NCI-H2227 (cell line): ENCODE measurements around the gene PCDHGC4.

Experiments
- DNase-seq: peaks from one replicate; lab custom pipeline; 2025; ENCODE audit not compliant: unreplicated experiment; lab: John Stamatoyannopoulos, UW

PCDHGC4 gene

DNA sequence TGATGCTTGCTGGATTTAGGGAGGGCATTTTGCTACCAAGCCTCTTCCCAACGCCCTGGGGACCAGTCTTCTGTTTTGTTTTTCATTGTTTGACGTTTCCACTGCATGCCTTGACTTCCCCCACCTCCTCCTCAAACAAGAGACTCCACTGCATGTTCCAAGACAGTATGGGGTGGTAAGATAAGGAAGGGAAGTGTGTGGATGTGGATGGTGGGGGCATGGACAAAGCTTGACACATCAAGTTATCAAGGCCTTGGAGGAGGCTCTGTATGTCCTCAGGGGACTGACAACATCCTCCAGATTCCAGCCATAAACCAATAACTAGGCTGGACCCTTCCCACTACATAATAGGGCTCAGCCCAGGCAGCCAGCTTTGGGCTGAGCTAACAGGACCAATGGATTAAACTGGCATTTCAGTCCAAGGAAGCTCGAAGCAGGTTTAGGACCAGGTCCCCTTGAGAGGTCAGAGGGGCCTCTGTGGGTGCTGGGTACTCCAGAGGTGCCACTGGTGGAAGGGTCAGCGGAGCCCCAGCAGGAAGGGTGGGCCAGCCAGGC, 27.0 kb downstream of the PCDHGC4 start:
- no peak for DNase-seq

DNA sequence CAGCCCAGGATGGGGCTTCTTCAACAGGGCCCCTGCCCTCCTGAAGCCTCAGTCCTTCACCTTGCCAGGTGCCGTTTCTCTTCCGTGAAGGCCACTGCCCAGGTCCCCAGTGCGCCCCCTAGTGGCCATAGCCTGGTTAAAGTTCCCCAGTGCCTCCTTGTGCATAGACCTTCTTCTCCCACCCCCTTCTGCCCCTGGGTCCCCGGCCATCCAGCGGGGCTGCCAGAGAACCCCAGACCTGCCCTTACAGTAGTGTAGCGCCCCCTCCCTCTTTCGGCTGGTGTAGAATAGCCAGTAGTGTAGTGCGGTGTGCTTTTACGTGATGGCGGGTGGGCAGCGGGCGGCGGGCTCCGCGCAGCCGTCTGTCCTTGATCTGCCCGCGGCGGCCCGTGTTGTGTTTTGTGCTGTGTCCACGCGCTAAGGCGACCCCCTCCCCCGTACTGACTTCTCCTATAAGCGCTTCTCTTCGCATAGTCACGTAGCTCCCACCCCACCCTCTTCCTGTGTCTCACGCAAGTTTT, 27.6 kb downstream of the PCDHGC4 start:
- peak; percentile 89 for DNase-seq

DNA sequence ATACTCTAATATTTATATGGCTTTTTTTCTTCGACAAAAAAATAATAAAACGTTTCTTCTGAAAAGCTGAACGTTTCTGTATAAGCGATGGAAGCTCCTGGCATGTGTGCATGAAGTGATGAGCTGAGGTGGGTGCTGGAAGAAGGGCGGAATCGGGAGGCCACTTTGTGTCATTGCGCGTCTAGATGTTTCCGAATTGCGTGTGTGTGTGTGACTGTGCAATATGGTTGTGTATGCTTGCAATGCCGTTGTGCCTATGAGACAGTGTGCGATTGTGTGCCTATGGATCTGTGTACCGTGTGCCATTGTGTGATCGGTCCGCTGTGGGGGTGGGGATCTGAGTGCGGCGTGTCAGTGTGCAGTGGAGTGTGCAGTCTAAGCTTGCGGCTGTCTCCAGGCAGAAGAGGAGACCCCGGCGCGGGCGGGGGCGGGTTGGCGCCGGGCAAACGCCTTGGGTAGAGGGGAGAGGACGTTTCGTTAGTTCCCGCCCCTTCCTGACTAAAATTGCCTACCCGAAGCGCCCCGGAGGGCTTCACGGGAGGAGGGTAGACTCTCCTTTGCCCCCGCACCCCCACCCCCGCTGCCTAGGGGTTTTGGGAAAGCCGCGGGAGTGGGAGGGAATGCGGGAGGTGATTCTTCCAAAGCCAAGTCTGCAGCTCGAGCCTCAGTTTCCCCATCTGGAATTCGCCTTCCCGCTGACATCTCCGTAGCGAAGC, 28.2 kb downstream of the PCDHGC4 start:
- peak; percentile 77 for DNase-seq

DNA sequence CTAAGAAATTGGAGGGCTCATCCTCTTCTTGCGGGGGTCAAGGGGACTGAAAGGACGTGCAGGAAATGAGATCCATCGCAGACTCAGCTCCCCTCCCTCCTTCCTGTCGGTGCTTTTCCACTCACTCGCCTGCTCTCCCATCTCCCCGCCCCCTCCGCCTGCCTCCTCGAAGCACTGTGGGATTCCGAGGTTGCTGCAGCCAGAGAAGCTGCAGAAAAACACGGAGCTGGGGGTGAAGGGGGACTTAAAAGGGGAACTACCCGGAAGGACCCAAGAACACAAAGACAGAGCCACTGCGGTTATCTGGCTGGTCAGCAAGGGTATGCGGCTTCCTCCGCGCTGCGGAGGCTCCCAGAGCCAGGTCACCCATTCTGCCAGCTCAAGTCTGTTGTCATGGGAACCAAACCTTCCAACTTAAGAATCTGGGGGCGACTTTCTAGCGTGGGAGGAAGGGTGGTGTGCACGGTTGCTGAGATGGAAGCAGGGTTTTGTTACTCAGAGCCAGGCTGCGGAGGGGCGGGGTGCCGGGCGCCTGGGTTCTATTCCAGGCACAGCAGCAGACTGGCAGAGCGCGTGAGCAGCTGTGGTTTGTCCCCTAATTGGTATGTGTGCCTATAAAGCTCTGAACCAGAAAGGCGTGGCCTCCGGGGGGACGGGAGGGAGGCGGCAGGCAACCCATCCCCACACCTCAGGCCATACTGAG, 28.9 kb downstream of the PCDHGC4 start:
- DNase-seq: peak; percentile 87

DNA sequence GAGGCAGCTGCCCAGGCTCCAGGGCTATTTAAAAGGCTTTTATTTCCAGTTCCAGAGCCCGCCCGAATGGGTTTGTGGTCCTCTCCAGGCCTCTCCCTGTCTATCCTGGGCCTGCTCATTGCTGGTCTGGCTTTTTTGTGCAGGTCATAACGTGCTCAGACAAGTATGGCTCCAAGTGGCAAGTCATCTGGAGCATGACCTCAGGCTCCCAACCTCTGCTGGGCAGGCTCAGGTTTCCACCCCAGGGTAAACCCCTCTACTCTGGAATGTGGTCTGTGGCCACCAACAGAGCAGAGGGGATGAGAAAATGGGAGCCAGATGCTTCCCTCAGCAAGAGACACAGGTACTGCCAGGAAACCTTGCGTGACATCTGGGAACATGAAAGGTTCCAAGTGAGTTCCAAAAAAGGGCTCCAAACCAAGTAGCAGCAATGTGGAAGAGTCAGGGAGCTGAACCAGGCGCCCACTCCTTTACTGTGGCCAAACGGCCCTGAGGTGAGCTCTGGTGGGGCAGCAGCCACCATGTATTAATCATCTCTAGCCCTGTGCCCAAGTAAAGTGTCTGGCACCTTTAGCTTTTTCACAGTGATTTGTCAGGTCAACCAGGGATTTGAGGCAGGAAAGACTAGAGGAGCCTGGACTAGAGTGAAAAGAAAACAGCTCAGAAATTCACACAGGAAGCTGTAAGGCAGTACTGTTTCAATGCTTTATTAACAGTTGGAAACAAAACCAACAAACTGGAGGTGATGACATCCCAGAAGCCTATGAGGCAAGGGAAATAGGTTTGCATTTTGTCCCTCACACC, 29.7 kb downstream of the PCDHGC4 start:
- no peak for DNase-seq

DNA sequence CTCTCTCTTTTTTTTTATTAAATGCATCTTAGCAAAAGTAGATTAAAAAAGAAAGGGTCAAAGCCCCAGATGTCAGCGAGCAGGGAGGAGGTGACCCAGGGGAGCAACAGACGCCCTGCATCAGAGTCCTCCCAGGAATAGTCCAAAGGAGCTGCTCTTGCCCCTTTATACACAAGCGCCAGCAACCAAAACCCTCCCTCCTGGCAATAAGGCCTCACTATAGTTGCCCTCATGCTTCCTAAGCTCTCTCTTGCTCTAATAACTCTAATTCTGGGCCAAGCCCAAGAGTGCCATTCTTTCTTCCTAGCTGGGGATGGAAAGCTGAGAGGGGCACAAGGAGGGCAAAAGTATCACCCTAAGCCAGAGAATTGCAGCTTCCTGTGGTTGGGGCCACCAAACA, 30.3 kb downstream of the PCDHGC4 start:
- no peak for DNase-seq

DNA sequence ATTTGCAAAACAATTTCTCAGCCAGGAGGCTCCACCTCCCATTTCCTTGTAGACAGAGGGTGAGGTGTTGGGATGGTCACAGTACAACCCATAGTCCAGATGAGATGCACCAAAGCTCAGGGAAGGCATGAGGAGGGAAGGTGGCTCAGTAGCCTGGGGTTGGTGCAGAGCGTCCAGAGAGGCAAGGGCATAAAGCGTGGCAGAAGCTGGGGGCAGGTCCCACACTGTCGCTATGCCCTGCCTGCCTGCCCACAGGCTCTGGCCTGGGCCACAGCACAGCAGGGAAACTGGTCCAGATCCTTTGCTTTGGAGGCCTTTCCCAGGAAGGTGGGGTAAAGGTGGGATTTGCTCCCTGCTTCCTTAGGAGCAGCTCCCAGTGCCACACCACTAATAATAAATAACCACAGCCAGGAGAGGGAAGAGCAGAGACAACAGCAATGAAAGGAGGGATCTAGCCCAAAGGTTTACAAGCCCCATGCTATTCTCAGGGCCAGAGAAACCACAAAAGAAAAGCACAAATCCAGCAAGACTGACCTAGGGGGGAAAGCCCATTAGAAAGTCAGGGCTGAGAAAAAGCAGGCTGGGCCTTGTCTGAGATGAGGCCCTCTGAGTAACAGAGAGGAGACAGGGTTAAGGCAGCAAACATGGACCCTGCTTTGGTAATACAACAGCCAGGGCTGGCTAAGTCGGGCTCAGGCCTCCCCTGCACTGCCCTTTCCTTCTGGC, 31.3 kb downstream of the PCDHGC4 start:
- no peak for DNase-seq

DNA sequence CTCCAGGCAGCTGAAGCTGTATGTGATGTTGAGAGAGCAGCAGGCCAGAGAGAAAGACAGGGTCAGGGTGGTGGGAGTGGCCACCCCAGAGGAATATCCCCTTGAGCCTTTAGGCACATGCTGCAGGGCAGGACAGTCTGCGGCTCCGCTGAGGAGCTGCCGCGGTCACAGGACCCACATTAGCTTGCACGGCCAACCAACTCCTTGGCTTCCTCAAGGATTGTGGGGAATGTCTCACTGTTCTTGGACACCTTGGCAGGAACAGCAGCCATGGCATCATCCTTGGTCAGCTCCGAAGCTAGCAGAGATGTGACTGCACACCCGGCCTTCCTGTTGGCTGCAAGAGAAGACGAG, 31.8 kb downstream of the PCDHGC4 start:
- DNase-seq: no peak

DNA sequence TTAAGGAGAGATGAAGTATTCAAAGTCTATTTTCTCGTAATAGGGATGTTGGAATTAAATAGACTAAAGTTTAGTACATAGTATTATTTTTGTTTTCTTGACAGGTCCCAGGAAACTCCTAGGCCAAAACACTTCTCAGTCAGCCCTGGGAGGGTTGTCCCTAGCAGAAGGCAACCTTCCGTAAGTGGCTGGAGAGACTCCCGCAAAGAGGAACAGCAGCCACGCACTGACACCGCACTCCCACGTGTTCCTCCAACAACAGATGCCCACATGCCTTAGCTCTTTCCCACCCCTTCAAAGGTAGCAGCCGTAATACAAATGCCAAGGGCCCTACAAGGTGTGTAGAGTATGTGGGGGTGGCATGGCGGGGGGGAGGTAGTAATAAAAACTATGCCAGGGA, 32.5 kb downstream of the PCDHGC4 start:
- DNase-seq: no peak

DNA sequence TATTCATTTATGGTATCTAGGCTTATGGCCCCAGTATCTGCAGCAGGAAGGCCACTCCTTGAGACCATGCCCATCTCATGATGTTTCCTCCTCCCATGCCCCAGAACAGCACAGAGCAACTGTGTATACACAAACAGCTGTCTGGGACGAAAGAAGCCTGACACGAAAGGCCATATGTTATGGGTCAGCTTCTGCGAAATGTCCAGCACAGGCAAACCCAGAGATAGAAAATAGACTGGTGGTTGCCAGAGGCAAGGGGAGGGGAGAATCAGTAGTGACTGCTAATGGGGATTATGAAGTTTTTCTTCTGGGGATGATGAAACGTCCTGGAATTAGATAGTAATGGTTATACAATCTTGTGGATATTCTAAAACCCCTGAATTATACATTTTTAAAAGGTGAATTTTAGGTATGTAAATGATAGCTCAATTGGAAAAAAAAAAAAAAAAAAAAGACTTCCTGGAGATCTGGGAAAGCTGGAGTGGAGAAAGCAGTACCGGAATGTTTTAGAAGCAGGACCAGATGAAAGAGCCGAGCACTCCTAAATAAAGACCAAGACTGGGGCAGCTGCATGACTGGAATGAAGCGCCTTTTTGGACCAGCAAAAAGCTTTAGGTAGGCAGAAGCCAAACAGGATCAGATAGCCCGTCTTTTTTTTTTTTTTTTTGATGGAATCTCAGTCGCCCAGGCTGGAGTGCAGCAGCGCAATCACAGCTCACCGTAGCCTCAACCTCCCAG, 33.2 kb downstream of the PCDHGC4 start:
- DNase-seq: no peak

DNA sequence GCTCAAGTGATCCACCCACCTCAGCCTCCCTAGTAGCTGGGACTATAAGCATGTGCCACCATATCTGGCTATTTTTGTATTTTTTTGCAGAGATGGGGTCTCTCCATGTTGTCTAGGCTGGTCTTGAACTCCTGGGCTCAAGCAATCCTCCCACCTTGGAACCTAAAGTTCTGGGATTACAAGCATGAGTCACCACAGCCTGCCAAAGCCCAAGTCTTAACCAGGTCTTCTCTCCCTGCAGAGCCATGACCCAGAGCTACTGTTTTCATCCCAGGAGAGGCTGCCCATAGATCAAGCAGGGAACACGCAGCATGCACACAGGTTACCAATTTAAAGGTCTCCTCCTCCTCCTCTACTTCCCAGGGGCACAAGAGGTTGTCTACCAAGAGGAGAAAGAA, 33.8 kb downstream of the PCDHGC4 start:
- no peak for DNase-seq

DNA sequence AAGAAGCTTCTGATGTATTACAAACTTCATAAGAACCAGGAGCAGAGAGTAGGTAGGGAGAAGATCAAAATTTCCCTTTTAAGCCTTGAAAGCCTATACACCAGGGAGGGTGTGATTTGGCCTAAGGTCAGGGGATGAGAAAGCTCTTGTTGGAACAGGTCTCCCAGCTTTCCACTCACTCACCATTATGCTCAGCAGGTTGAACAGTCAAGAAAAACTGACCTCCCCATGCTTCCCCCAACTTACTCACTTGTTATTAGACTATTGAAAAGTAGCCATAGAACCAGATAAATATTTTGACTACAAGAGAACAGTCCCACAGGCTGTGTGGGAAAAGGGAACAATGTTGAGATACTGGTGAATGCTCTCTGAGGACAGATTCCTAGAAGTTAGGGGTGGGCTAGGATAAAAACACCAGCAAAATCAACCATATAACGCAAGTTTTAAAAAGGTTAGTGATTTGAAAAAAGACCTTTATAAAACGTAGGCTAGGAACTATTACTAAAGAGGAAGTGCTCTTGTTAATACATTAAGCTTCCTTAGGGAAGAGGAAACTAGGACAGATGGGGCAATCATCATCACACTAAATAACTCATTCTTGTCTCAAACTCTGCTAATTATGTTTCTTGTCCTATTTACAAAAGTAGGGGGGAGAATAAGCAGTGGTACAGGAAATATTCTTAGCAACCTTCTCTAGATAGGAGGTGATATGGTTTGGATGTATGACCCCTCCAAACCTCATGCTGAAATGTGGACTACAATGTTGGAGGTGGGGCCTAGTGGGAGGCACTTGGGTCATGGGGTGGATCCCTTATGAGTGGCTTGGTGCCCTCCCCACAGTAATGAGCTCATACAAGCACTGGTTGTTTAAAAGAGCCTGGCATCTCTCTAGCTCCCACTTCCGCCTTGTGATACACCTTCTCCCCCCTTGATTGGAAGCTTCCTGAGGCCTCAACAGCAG, 35.1 kb downstream of the PCDHGC4 start:
- no peak for DNase-seq

DNA sequence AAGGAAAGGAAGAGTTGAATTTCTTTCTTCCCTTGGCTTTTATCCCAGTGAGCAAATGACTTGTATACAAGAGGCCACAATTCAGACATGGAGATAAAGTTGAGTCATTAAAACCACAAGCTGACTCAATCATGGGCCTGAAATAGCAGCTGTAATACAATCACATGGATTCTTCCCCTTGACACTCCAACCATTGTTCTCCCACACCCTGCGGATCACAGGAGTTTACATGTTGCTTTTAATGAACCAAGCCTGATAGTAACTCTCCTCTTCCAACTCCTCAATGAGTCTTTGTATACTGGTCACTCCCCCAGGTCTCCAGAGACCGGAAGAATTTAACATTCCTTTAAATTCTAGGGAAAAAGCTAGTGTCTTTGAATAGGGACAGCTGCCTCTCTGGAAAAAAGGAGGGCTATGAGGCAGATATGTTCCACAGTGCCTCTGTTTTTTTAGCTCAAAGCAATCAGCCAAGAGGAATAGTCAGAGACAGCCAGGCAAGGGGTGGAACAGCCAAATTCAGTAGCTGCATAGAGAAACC, 36.5 kb downstream of the PCDHGC4 start:
- no peak for DNase-seq

DNA sequence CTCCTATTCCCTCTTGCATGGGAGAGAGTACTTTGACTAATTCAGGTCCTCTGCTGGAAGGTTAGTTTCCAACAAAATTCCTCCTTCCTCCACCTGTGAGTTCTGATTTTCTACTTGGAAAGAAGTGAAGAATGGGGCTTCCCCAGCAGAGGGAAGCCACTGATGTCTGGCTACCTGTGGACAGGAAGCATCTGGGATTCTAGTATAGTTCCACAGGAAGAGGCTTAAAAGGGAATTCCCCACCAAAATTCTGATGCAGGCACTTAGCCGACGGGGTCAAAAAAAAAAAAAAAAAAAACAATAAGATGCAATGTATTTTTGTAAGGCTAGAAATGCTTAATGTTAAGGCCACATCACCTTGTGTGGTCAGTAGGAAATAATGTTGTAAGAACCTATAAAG, 37.5 kb downstream of the PCDHGC4 start:
- DNase-seq: no peak

DNA sequence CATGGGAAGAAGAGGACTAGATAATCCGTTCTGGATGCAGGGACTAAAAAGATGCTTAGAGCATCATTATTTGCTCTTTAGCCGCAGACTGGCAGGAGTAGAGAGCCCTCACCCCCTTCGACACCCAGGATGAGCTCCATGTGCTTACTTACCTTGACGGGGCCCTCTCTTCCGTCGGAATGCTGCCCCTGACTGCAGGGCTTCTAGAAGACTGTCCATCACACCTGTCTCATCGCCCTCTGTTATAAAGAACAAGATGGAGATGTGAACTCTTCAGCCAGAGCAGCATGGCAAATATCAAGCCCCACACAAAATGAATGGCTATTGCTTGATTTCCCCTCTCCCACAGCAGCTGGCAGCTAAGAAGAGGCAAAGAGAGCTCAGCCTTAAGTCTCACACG, 39.2 kb downstream of the PCDHGC4 start:
- no peak for DNase-seq

DNA sequence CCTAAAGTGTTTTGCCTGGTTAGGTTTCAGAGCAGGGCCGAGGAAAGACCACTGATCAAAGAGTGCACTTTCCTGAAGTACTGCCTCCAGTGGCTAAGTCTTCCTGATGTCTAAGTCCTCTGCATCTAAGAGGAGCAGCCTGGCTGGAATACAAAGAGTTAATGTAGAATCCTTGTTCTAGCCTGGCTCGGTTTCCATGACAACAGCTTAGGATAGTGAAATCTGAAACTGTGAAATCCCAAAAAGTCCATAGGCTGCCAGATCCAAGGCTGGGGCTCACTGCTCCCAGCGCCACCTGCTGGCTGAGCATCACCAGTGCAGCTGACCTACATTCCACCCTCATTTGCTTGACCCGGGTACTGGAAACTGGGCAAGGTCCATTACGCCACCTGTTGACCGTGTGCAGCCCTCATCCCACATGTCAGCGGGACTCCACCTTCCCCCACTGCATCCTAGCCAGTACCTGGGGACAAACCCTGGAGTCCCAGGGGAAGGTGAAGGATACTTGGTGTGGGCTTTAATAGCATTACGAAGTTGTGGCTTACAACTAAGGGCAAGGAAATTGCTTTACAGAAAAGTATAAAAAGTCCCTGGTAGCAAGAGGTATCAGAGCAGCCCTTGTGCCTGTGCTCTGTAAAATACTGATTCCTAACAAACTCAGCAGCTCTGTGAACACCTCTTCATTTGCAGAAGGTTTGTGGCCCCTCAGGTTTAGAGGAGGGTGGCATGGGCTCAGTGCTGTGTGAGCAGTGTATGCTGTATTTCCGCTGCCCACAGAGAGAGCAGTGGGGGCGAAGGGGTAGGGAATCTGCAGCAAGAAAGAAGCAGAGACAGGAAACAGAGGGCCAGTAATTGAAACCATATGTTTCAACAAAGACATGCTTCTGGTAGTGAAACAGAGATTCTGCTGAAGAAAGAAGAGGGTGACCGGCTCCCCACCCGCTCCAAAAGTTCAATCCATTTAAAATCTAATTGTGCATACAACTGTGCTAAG, 40.1 kb downstream of the PCDHGC4 start:
- peak; percentile 95 for DNase-seq

DNA sequence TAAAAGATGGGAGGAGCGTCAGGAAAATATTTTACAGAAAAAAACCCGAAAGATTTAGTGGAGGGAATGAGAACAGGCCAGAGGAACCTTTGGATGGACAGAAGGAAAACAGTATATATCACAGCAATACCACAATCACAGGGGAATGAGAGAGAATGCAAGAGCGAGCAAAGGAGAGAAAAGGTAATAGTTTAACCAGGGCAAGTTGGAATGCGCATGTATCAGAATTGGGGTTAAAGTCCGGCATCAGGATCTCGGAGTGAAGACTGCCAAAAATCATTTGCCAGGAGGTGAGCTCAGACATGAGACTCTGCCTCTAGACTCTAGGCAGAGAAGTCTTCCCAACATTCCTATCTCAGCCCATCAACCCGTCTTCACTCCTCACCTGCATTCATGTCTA, 40.8 kb downstream of the PCDHGC4 start:
- DNase-seq: no peak

DNA sequence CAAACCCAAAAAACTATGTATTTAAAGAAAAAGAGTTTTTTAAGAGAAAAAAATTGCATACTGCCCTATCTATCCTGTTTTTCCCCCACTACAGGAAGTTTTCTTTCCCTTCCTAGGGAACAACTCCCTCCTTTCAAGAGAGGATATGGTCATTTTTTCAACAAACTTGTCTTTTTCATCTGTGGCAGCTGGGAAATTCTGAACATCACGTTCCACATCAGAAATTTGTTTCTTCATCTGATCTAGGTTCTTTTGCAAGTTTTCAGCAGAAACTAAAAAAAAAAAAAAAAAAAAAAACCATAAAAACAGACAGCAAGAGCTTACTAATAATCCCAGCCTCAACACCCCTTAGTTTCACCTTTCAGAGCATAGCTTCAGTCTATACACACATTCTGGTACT, 42.6 kb downstream of the PCDHGC4 start:
- no peak for DNase-seq
